Lung (tissue), 12 donors: ENCODE results near the gene C9orf152. TPM values are rescaled to one million over a fixed set of nuclear protein-coding genes. Genes with fewer than 3 reads are reported as not detected.

Source experiments
- ATAC-seq: fragments of 200-7000 bp; cut with Tn5 transposase; one replicate; pipeline ENCODE4 v1.9.1; 2020; ENCODE audit warnings: moderate number of reproducible peaks; ENCODE audit not compliant: insufficient read depth, low FRiP score
- DNase-seq, 3 donors: peaks; one replicate each; pipeline ENCODE4 v3.0.0-alpha.2; 2013 to 2017
- H3K27ac ChIP-seq, 2 donors: one replicate each; pipeline ENCODE4 v1.5.1; 2013; ENCODE audit warnings: mild to moderate bottlenecking in 2 of 2, moderate library complexity in 2 of 2, control low read depth in 1 of 2, inconsistent platforms in 1 of 2, low read depth in 1 of 2, low read length in 1 of 2
- H3K27me3 ChIP-seq, 3 donors: one replicate each; pipeline ENCODE4 v1.5.1; 2013; ENCODE audit warnings: low read length in 2 of 3; ENCODE audit not compliant: control insufficient read depth in 3 of 3, insufficient read depth in 3 of 3
- H3K36me3 ChIP-seq, 4 donors: one replicate each; pipeline ENCODE4 v1.5.1; 2013; ENCODE audit warnings: low read length in 4 of 4, mild to moderate bottlenecking in 1 of 4, moderate library complexity in 1 of 4; ENCODE audit not compliant: control insufficient read depth in 4 of 4, insufficient read depth in 4 of 4
- H3K4me1 ChIP-seq, 5 donors: one replicate each; pipeline ENCODE4 v1.5.1; 2013; ENCODE audit warnings: low read length in 5 of 5, mild to moderate bottlenecking in 2 of 5, moderate library complexity in 1 of 5; ENCODE audit not compliant: control insufficient read depth in 5 of 5, insufficient read depth in 5 of 5
- H3K4me3 ChIP-seq: one replicate; pipeline ENCODE4 v1.5.1; 2013; ENCODE audit warnings: mild to moderate bottlenecking, control low read depth, moderate library complexity
- H3K9ac ChIP-seq, 2 donors: one replicate each; pipeline ENCODE4 v1.5.1; 2013; ENCODE audit warnings: low read length in 2 of 2, control low read depth in 1 of 2; ENCODE audit not compliant: insufficient read depth in 1 of 2
- H3K9me3 ChIP-seq, 4 donors: one replicate each; pipeline ENCODE4 v1.5.1; 2013; ENCODE audit warnings: low read length in 3 of 4, mild to moderate bottlenecking in 1 of 4, moderate library complexity in 1 of 4; ENCODE audit not compliant: control insufficient read depth in 4 of 4, insufficient read depth in 3 of 4
- CTCF ChIP-seq: IDR thresholded peaks from 2 replicates; pipeline ENCODE4 v1.5.1; 2012; ENCODE audit warnings: mild to moderate bottlenecking; ENCODE audit errors: control extremely low read depth, extremely low read depth
- WGBS, 2 donors: extraction: QIAGEN DNeasy Blood & Tissue Kit; methylation state at CpG; one replicate each; pipeline ENCODE4 v1.1.7; 2013; 5-methylcytosine and 5-hydroxymethylcytosine counted together
- polyA plus RNA-seq, 2 donors: library from polyadenylated mRNA; stranded (reverse); fragments of 200-250 nt; gene quantifications; one replicate each; pipeline ENCODE4 v1.2.1, GENCODE V29; 2013
- total RNA-seq, 2 donors: library from RNA; depleted of rRNA in 1 of 2; stranded (reverse); fragments of >200 nt in 1 of 2; gene quantifications; one replicate each; pipeline ENCODE4 v1.2.1, GENCODE V29; 2014 to 2021
- donor health status: control.
- donor health status: control.
- donor health status: Bipolar disorder and iron deficiency.
- donor health status: healthy.
- donor health status: DM: yes; HTN: yes; CAD: no.

C9orf152 gene
- total and polyA plus RNA-seq, 4 donors: 4.2 to 16.8 (median 11.2) TPM

GRCh38 chr9:110248361-110248760 is 40.4 kb upstream of the C9orf152 start:
- Histone ChIP-seq H3K27ac (no peak overlapping the region), H3K9ac (no peak overlapping the region), H3K4me1 (no peaks in the 10 kb centered on the region), H3K27me3 (no peaks in the 10 kb centered on the region), H3K4me3 (no peak overlapping the region), H3K36me3 (peaks cover 16 to 37% (median 26%) of the 10 kb centered on the region in 4 donors), H3K9me3 (no peaks in the 10 kb centered on the region)
- ATAC-seq: no peak
- no peak for TF ChIP-seq CTCF
- 97 to 98% methylated on average over 2 of the region's 2 CpGs for WGBS, 2 donors
- DNase-seq: no peak

- 83 to 89% methylated on average over 6 of the region's 6 CpGs for WGBS, 2 donors
- ATAC-seq (no peak), DNase-seq (peak in 1 of 3 donors; percentile 25)
- no peak for TF ChIP-seq CTCF
- H3K4me3 ChIP-seq: no peak overlapping the region
- H3K27me3 ChIP-seq: no peaks in the 10 kb centered on the region
- H3K27ac ChIP-seq: no peak overlapping the region
- no peaks in the 10 kb centered on the region for H3K9me3 ChIP-seq
- peaks cover 16 to 40% (median 27%) of the 10 kb centered on the region in 4 donors for H3K36me3 ChIP-seq
- no peaks in the 10 kb centered on the region for H3K4me1 ChIP-seq
- no peak overlapping the region for H3K9ac ChIP-seq
Observed at GRCh38 chr9:110246214-110246613, 38.3 kb upstream of the C9orf152 start.

- WGBS, 2 donors: 88 to 90% methylated on average over 3 of the region's 3 CpGs
- no peaks in the 10 kb centered on the region for H3K4me1 ChIP-seq
- no peak overlapping the region for H3K9ac ChIP-seq
- ATAC-seq (no peak), DNase-seq (no peak)
- TF ChIP-seq CTCF: no peak
- H3K9me3 ChIP-seq: no peaks in the 10 kb centered on the region
- peaks cover 10 to 32% (median 21%) of the 10 kb centered on the region in 4 donors for H3K36me3 ChIP-seq
- no peak overlapping the region for H3K4me3 ChIP-seq
- no peak overlapping the region for H3K27ac ChIP-seq
- H3K27me3 ChIP-seq: no peaks in the 10 kb centered on the region
Observed at GRCh38 chr9:110244616-110245015, 36.7 kb upstream of the C9orf152 start.

- ATAC-seq: no peak
- no peak for TF ChIP-seq CTCF
- H3K27me3 ChIP-seq: no peaks in the 10 kb centered on the region
- peaks cover 0 to 15% (median 8%) of the 10 kb centered on the region in 4 donors for H3K36me3 ChIP-seq
- no peak overlapping the region for H3K9ac ChIP-seq
- H3K4me1 ChIP-seq: no peaks in the 10 kb centered on the region
- no peaks in the 10 kb centered on the region for H3K9me3 ChIP-seq
- DNase-seq: no peak
- no peak overlapping the region for H3K4me3 ChIP-seq
- WGBS, 2 donors: 91 to 94% methylated on average over 1 of the region's 1 CpG
- H3K27ac ChIP-seq: no peak overlapping the region
Observed at GRCh38 chr9:110241858-110242321, 33.9 kb upstream of the C9orf152 start.
